ENCODE data around the gene HSD17B7. TPM values are rescaled to one million over a fixed set of nuclear protein-coding genes. Genes with fewer than 3 reads are reported as not detected.

HSD17B7 gene
- total RNA-seq, 4 donors from 2014 or later: 6.8 to 11.3 (median 9.7) TPM

DNA sequence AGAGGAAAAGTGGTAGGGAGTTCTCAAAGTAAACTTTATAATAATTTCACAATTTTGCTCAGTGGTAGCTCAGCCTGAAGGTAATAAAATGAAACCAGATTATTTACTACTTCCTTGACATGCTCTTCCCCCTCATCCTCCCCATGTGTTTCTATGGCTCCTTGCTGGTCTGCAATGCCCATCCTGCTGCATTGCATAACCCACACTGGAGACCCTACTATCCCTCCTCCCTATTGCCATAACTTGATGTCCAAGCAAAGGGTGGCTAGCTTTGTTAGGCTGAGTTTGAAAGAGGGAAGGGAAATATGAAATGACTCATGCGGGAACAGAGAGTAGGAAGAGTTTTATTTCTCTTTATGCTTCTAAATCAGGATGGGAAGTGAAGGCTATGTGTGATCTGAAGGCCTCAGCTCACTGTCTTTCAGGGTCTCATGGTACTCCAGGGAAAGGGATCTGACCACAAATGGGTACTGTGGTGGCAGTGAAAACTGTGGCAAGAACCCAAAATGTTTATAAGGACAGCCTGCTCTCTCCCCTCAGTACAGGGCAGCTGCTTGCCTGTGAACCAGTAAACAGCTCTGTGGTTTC is 36.4 kb upstream of the HSD17B7 start:
- H3K4me3 ChIP-seq: no peak overlapping the region
- no peak for ATAC-seq
- peaks cover 0 to 45% of the 10 kb centered on the region in 2 donors for H3K36me3 ChIP-seq
- no peak for TF ChIP-seq POLR2AphosphoS5 (IDR thresholded peaks at IDR 0.05)
- TF ChIP-seq EP300 (IDR thresholded peaks at IDR 0.05): no peak
- TF ChIP-seq, protein P1, sequence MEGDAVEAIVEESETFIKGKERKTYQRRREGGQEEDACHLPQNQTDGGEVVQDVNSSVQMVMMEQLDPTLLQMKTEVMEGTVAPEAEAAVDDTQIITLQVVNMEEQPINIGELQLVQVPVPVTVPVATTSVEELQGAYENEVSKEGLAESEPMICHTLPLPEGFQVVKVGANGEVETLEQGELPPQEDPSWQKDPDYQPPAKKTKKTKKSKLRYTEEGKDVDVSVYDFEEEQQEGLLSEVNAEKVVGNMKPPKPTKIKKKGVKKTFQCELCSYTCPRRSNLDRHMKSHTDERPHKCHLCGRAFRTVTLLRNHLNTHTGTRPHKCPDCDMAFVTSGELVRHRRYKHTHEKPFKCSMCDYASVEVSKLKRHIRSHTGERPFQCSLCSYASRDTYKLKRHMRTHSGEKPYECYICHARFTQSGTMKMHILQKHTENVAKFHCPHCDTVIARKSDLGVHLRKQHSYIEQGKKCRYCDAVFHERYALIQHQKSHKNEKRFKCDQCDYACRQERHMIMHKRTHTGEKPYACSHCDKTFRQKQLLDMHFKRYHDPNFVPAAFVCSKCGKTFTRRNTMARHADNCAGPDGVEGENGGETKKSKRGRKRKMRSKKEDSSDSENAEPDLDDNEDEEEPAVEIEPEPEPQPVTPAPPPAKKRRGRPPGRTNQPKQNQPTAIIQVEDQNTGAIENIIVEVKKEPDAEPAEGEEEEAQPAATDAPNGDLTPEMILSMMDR (IDR thresholded peaks at IDR 0.05): no peak
- TF ChIP-seq POLR2A (IDR thresholded peaks at IDR 0.05): no peak
- no peak overlapping the region for H3K27ac ChIP-seq
- no peaks in the 10 kb centered on the region for H3K27me3 ChIP-seq
- 100% methylated on average over 1 of the region's 1 CpG; no CpG with 5 or more reads in 1 of the 2 donors for WGBS, 2 donors (ENCODE audit: low coverage in 1 of 2)
- H3K9me3 ChIP-seq: no peaks in the 10 kb centered on the region
- H3K4me1 ChIP-seq: peaks cover 0 to 16% (median 2%) of the 10 kb centered on the region in 3 donors

GRCh38 chr1:162755306-162755705 is 35.2 kb upstream of the HSD17B7 start:
- Histone ChIP-seq H3K27ac (no peak overlapping the region), H3K27me3 (no peaks in the 10 kb centered on the region), H3K9me3 (no peaks in the 10 kb centered on the region), H3K36me3 (peaks cover 0 to 52% of the 10 kb centered on the region in 2 donors), H3K4me3 (no peak overlapping the region), H3K4me1 (peaks cover 0 to 16% (median 2%) of the 10 kb centered on the region in 3 donors)
- no peak for ATAC-seq
- no peak for TF ChIP-seq POLR2A (IDR thresholded peaks at IDR 0.05)
- WGBS, 2 donors (ENCODE audit: low coverage in 1 of 2): 67% methylated on average over 2 of the region's 3 CpGs; no CpG with 5 or more reads in 1 of the 2 donors

DNA sequence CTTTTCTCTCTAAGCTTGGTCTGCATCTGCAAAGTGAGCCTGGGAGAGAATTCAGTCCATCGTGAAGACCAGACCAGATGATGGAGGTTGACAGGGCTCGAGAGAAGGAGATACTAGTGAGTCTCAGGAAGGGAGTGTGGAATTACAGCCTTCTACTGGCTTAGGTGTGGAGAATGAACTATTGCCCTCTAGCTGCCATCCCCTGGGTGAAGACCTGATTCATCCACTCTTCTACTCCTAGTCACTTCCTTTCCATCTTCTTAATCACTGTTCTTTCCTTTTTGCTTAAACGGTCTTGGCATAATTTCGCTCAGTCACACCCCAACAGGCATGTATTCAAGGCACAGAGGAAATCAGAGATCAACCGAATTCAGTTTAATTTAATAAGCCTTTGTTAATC is 34.0 kb upstream of the HSD17B7 start:
- H3K9me3 ChIP-seq: no peaks in the 10 kb centered on the region
- peaks cover 0 to 16% (median 2%) of the 10 kb centered on the region in 3 donors for H3K4me1 ChIP-seq
- no peak overlapping the region for H3K4me3 ChIP-seq
- peaks cover 4 to 64% of the 10 kb centered on the region in 2 donors for H3K36me3 ChIP-seq
- no peak for ATAC-seq
- no peaks in the 10 kb centered on the region for H3K27me3 ChIP-seq
- H3K27ac ChIP-seq: peak overlapping the region in 2 of 4 donors; percentile 33 to 59
- WGBS, 2 donors (ENCODE audit: low coverage in 1 of 2): 63 to 85% methylated on average over 5 of the region's 5 CpGs
- TF ChIP-seq POLR2AphosphoS5 (IDR thresholded peaks at IDR 0.05): no peak
- TF ChIP-seq, protein P1 (IDR thresholded peaks at IDR 0.05): peak in 1 of 4 experiments; percentile 11

DNA sequence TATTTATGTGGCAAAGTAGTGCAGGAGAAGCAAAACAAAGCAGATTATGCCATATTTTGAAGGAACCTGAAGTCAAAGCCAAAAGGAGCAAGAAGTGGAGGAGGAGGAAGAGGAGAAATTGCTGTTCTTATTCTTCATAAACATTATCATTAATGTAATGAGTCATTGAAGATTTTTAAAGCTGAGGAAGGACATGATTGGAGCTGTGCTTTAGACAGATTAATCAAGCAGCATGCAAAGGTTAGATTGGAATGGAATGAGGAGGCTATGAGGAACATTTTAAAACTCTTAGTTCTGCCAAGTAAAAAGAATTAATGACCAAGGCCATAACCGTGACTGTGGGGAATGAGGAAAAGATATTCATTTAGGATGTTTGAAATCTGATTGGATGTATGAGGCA is 33.0 kb upstream of the HSD17B7 start:
- ATAC-seq: no peak
- no peaks in the 10 kb centered on the region for H3K27me3 ChIP-seq
- H3K9me3 ChIP-seq: no peaks in the 10 kb centered on the region
- 0 to 8% methylated on average over 1 of the region's 1 CpG for WGBS, 2 donors (ENCODE audit: low coverage in 1 of 2)
- peaks cover 4 to 73% of the 10 kb centered on the region in 2 donors for H3K36me3 ChIP-seq
- H3K27ac ChIP-seq: peak overlapping the region in 3 of 4 donors; percentile 28 to 59 (median 33)
- TF ChIP-seq, protein P1 (IDR thresholded peaks at IDR 0.05): no peak
- TF ChIP-seq EP300 (IDR thresholded peaks at IDR 0.05) (no peak), POLR2A (IDR thresholded peaks at IDR 0.05) (no peak), POLR2AphosphoS5 (IDR thresholded peaks at IDR 0.05) (peak; percentile 34)
- H3K4me1 ChIP-seq: peaks cover 0 to 16% (median 2%) of the 10 kb centered on the region in 3 donors
- H3K4me3 ChIP-seq: no peak overlapping the region

DNA sequence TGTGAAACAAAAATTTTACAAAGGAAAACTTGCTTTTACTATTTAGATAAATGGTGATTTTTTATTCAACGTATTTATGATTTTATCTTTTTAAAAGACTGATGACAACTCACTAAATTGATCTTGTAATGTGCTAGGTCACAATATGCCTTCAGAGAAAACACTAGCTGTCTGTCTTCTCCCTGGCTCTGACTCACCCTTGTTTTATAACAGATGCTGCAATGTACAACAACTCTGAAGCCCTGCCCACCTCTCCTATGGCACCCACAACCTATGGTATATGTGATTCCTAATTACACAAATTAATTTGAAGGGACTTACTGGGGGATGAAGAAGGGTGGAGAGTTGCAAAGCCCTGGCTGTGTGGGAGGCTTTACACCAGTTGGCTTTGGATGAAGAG is 24.7 kb upstream of the HSD17B7 start:
- no peaks in the 10 kb centered on the region for H3K27me3 ChIP-seq
- no peak overlapping the region for H3K4me3 ChIP-seq
- H3K4me1 ChIP-seq: no peaks in the 10 kb centered on the region
- WGBS, 2 donors (ENCODE audit: low coverage in 1 of 2): 80 to 85% methylated on average over 1 of the region's 1 CpG
- no peak overlapping the region for H3K27ac ChIP-seq
- peaks cover 2 to 79% of the 10 kb centered on the region in 2 donors for H3K36me3 ChIP-seq
- no peak for TF ChIP-seq EP300 (IDR thresholded peaks at IDR 0.05)
- H3K9me3 ChIP-seq: no peaks in the 10 kb centered on the region
- ATAC-seq: no peak

GRCh38 chr1:162772571-162773154 is 17.8 kb upstream of the HSD17B7 start:
- no peaks in the 10 kb centered on the region for H3K4me1 ChIP-seq
- TF ChIP-seq, protein P1 (IDR thresholded peaks at IDR 0.05): peak in 1 of 4 experiments; percentile 20
- TF ChIP-seq POLR2AphosphoS5 (IDR thresholded peaks at IDR 0.05): no peak
- H3K27me3 ChIP-seq: no peaks in the 10 kb centered on the region
- 60 to 63% methylated on average over 4 of the region's 4 CpGs for WGBS, 2 donors (ENCODE audit: low coverage in 1 of 2)
- peak; percentile 92 for ATAC-seq
- no peak overlapping the region for H3K4me3 ChIP-seq
- no peaks in the 10 kb centered on the region for H3K9me3 ChIP-seq
- H3K36me3 ChIP-seq: peaks cover 0 to 92% of the 10 kb centered on the region in 2 donors
- peak overlapping the region; percentile 29 to 61 (median 52) for H3K27ac ChIP-seq

All from gastroesophageal sphincter (tissue), 4 donors.